MM.1S (cell line): ENCODE results near the gene UBC.

Experiments
- DNase-seq: peaks from one replicate; pipeline ENCODE4 v3.0.0-alpha.2; 2015
- H2AFZ ChIP-seq: fragments of 300-600 bp; sonication (generic); 2 replicates; pipeline ENCODE4 v1.6.0; 2016; ENCODE audit warnings: antibody characterized with exemption, low read length
- H3F3A ChIP-seq: fragments of 300-600 bp; sonication (generic); 2 replicates; pipeline ENCODE4 v1.6.1; 2016; ENCODE audit warnings: mild to moderate bottlenecking, antibody characterized with exemption, low read length, moderate library complexity, mixed read lengths; ENCODE audit not compliant: insufficient read depth
- H3K27ac ChIP-seq: fragments of 300-600 bp; sonication (generic); 2 replicates; pipeline ENCODE4 v1.5.1; 2016; ENCODE audit warnings: mild to moderate bottlenecking, low read length
- H3K27me3 ChIP-seq: fragments of 300-600 bp; sonication (generic); replicated peaks from 2 replicates; pipeline ENCODE4 v1.6.0; 2016; ENCODE audit warnings: low read length; ENCODE audit not compliant: insufficient read depth
- H3K36me3 ChIP-seq: fragments of 300-600 bp; sonication (generic); replicated peaks from 2 replicates; pipeline ENCODE4 v1.6.1; 2016; ENCODE audit warnings: mild to moderate bottlenecking, low read length, mixed read lengths; ENCODE audit not compliant: insufficient read depth
- H3K4me1 ChIP-seq: fragments of 300-600 bp; sonication (generic); 2 replicates; pipeline ENCODE4 v1.6.1; 2016; ENCODE audit warnings: low read length, mixed read lengths
- H3K4me2 ChIP-seq: fragments of 300-600 bp; sonication (generic); 2 replicates; pipeline ENCODE4 v1.6.0; 2016; ENCODE audit warnings: low read depth, low read length
- H3K4me3 ChIP-seq: fragments of 300-600 bp; sonication (generic); 2 replicates; pipeline ENCODE4 v1.5.1; 2016; ENCODE audit warnings: low read length, mixed read lengths
- H3K79me2 ChIP-seq: fragments of 300-600 bp; sonication (generic); 2 replicates; pipeline ENCODE4 v1.6.1; 2016; ENCODE audit warnings: mixed run types, low read length, mixed read lengths
- H3K9ac ChIP-seq: fragments of 300-600 bp; sonication (generic); 2 replicates; pipeline ENCODE4 v1.6.1; 2016; ENCODE audit warnings: low read length, mixed read lengths
- H3K9me2 ChIP-seq: fragments of 300-600 bp; sonication (generic); replicated peaks from 2 replicates; pipeline ENCODE4 v1.6.1; 2016; ENCODE audit warnings: mild to moderate bottlenecking, low read length, mixed read lengths; ENCODE audit not compliant: insufficient read depth
- H3K9me3 ChIP-seq: fragments of 300-600 bp; sonication (generic); replicated peaks from 2 replicates; pipeline ENCODE4 v1.6.1; 2016; ENCODE audit warnings: mild to moderate bottlenecking, low read length, mixed read lengths; ENCODE audit not compliant: insufficient read depth
- H4K20me1 ChIP-seq: fragments of 300-600 bp; sonication (generic); 2 replicates; pipeline ENCODE4 v1.6.1; 2016; ENCODE audit warnings: mild to moderate bottlenecking, low read length, moderate library complexity, mixed read lengths; ENCODE audit not compliant: insufficient read depth
- CTCF ChIP-seq: fragments of 300-600 bp; sonication (generic); IDR thresholded peaks from 2 replicates; pipeline ENCODE4 v1.5.1; 2016; ENCODE audit warnings: antibody characterized with exemption, low read length, mixed read lengths
- EZH2 ChIP-seq: fragments of 300-600 bp; sonication (generic); optimal IDR thresholded peaks from 2 replicates; pipeline ENCODE3; 2017; ENCODE audit warnings: low read depth, mild to moderate bottlenecking, antibody characterized with exemption, low read length, mixed read lengths
- EZH2phosphoT487 ChIP-seq: fragments of 300-600 bp; sonication (generic); IDR thresholded peaks from 2 replicates; pipeline ENCODE4 v1.6.1; 2018; ENCODE audit warnings: antibody characterized with exemption, low read length

UBC gene

GRCh38 chr12:124863416-124864325 lies 50.8 kb downstream of the UBC start, which contains the start of gene SCARB1:
Gene SCARB1, minus strand, starts transcription at chr12:124863864. Its CDS starts 144 bp downstream, at chr12:124863720.
- TF ChIP-seq CTCF, result no peak
- TF ChIP-seq EZH2phosphoT487, result no peak
- no peak for TF ChIP-seq EZH2
- Histone ChIP-seq H3K27me3 (no peaks in the 10 kb centered on the region), H3K4me3 (peak within 1 kb of the TSS; percentile 74), H3K79me2 (no peaks in the 10 kb centered on the region), H3F3A (no peaks in the 10 kb centered on the region), H3K27ac (no peak within 1 kb of the TSS), H3K9me2 (no peaks in the 10 kb centered on the region), H3K36me3 (no peaks in the 10 kb centered on the region), H2AFZ (peak within 1 kb of the TSS; percentile 63), H3K9ac (peak within 1 kb of the TSS; percentile 70), H3K9me3 (no peaks in the 10 kb centered on the region), H4K20me1 (no peaks in the 10 kb centered on the region), H3K4me1 (0 out of 2 replicates have a peak, but pooled peaks cover 4% of the 10 kb centered on the region), H3K4me2 (peak within 1 kb of the TSS; percentile 72)
- DNase-seq, result peak; percentile 65

- no peak for TF ChIP-seq EZH2
- TF ChIP-seq CTCF, result no peak
- TF ChIP-seq EZH2phosphoT487, result no peak
- Histone ChIP-seq H3K36me3 (no peaks in the 10 kb centered on the region), H3K4me2 (peak overlapping the region; percentile 72), H3K4me3 (peak overlapping the region; percentile 74), H3K79me2 (no peaks in the 10 kb centered on the region), H3K9me3 (no peaks in the 10 kb centered on the region), H3K27me3 (no peaks in the 10 kb centered on the region), H4K20me1 (no peaks in the 10 kb centered on the region), H3K4me1 (0 out of 2 replicates have a peak, but pooled peaks cover 4% of the 10 kb centered on the region), H2AFZ (peak overlapping the region; percentile 61), H3K27ac (no peak overlapping the region), H3F3A (no peaks in the 10 kb centered on the region), H3K9ac (peak overlapping the region; percentile 70), H3K9me2 (no peaks in the 10 kb centered on the region)
- DNase-seq, result peak; percentile 25
Measured at GRCh38 chr12:124862768-124863415, 51.6 kb downstream of the UBC start.

- DNase-seq, result no peak
- no peak for TF ChIP-seq EZH2
- TF ChIP-seq EZH2phosphoT487, result no peak
- TF ChIP-seq CTCF, result no peak
- H3K27ac ChIP-seq, result no peak overlapping the region
- no peaks in the 10 kb centered on the region for H3K36me3 ChIP-seq
- no peak overlapping the region for H3K4me2 ChIP-seq
- 0 out of 2 replicates have a peak, but pooled peaks cover 4% of the 10 kb centered on the region for H3K4me1 ChIP-seq
- no peaks in the 10 kb centered on the region for H3K27me3 ChIP-seq
- no peaks in the 10 kb centered on the region for H3K79me2 ChIP-seq
- no peaks in the 10 kb centered on the region for H4K20me1 ChIP-seq
- no peak overlapping the region for H3K9ac ChIP-seq
- no peaks in the 10 kb centered on the region for H3F3A ChIP-seq
- no peaks in the 10 kb centered on the region for H3K9me2 ChIP-seq
- no peak overlapping the region for H2AFZ ChIP-seq
- no peaks in the 10 kb centered on the region for H3K9me3 ChIP-seq
- H3K4me3 ChIP-seq, result peak overlapping the region; percentile 74; the same call in 1 of the 2 replicates
Measured at GRCh38 chr12:124861898-124862676, 52.4 kb downstream of the UBC start.
